ENCODE data around the gene COMMD7. TPM values are rescaled to one million over a fixed set of nuclear protein-coding genes. Genes with fewer than 3 reads are reported as not detected.

COMMD7 gene
- total RNA-seq, 1 donor from 2014 or later: 82.9 TPM

- H3K9me3 Mint-ChIP-seq (ENCODE audit: low read depth): peaks cover 4% of the 10 kb centered on the region
Observed at GRCh38 chr20:32663335-32664011, 79.8 kb downstream of the COMMD7 start.

GRCh38 chr20:32661820-32662528 is 81.3 kb downstream of the COMMD7 start:
- TF ChIP-seq CTCF (IDR thresholded peaks at IDR 0.05): no peak
- Mint-ChIP-seq H3K27ac (ENCODE audit: unreplicated experiment) (no peak overlapping the region), H3K9me3 (ENCODE audit: low read depth) (peaks cover 4% of the 10 kb centered on the region), H3K4me1 (ENCODE audit: low read depth) (no peaks in the 10 kb centered on the region), H3K27me3 (ENCODE audit: low read depth) (no peaks in the 10 kb centered on the region), H3K4me3 (ENCODE audit: unreplicated experiment) (no peak overlapping the region), H3K36me3 (ENCODE audit: low read depth) (no peaks in the 10 kb centered on the region)
- no peak for DNase-seq (ENCODE audit: low spot score)

More at GRCh38 chr20:32663335-32664011, 79.8 kb downstream of the COMMD7 start:
- DNase-seq (ENCODE audit: low spot score): no peak
- TF ChIP-seq CTCF (IDR thresholded peaks at IDR 0.05): no peak
- Mint-ChIP-seq H3K4me1 (ENCODE audit: low read depth) (no peaks in the 10 kb centered on the region), H3K4me3 (ENCODE audit: unreplicated experiment) (no peak overlapping the region), H3K27ac (ENCODE audit: unreplicated experiment) (no peak overlapping the region), H3K36me3 (ENCODE audit: low read depth) (no peaks in the 10 kb centered on the region), H3K27me3 (ENCODE audit: low read depth) (no peaks in the 10 kb centered on the region)

GRCh38 chr20:32660661-32661060 is 82.6 kb downstream of the COMMD7 start:
- TF ChIP-seq CTCF (IDR thresholded peaks at IDR 0.05): no peak
- no peaks in the 10 kb centered on the region for H3K27me3 Mint-ChIP-seq (ENCODE audit: low read depth)
- H3K9me3 Mint-ChIP-seq (ENCODE audit: low read depth): peaks cover 12% of the 10 kb centered on the region
- no peak overlapping the region for H3K27ac Mint-ChIP-seq (ENCODE audit: unreplicated experiment)
- no peak for DNase-seq (ENCODE audit: low spot score)
- peaks cover 1% of the 10 kb centered on the region for H3K36me3 Mint-ChIP-seq (ENCODE audit: low read depth)
- H3K4me3 Mint-ChIP-seq (ENCODE audit: unreplicated experiment): no peak overlapping the region
- H3K4me1 Mint-ChIP-seq (ENCODE audit: low read depth): no peaks in the 10 kb centered on the region

GRCh38 chr20:32656827-32657226 is 86.4 kb downstream of the COMMD7 start:
- Mint-ChIP-seq H3K4me3 (ENCODE audit: unreplicated experiment) (no peak overlapping the region), H3K27ac (ENCODE audit: unreplicated experiment) (no peak overlapping the region), H3K9me3 (ENCODE audit: low read depth) (peaks cover 16% of the 10 kb centered on the region), H3K27me3 (ENCODE audit: low read depth) (no peaks in the 10 kb centered on the region), H3K36me3 (ENCODE audit: low read depth) (peaks cover 1% of the 10 kb centered on the region), H3K4me1 (ENCODE audit: low read depth) (peaks cover 4% of the 10 kb centered on the region)
- no peak for TF ChIP-seq CTCF (IDR thresholded peaks at IDR 0.05)
- DNase-seq (ENCODE audit: low spot score): no peak

GRCh38 chr20:32655903-32656512 is 87.3 kb downstream of the COMMD7 start:
- H3K4me3 Mint-ChIP-seq (ENCODE audit: unreplicated experiment): no peak overlapping the region
- no peak overlapping the region for H3K27ac Mint-ChIP-seq (ENCODE audit: unreplicated experiment)
- H3K4me1 Mint-ChIP-seq (ENCODE audit: low read depth): peaks cover 4% of the 10 kb centered on the region
- no peaks in the 10 kb centered on the region for H3K27me3 Mint-ChIP-seq (ENCODE audit: low read depth)
- no peak for DNase-seq (ENCODE audit: low spot score)
- no peak for TF ChIP-seq CTCF (IDR thresholded peaks at IDR 0.05)
- peaks cover 16% of the 10 kb centered on the region for H3K9me3 Mint-ChIP-seq (ENCODE audit: low read depth)
- peaks cover 1% of the 10 kb centered on the region for H3K36me3 Mint-ChIP-seq (ENCODE audit: low read depth)
